GM18858 (cell line): ENCODE measurements around the gene TSGA10IP.
A peak's percentile ranks its signal among the peaks of the same experiment; 100 is the strongest.

Experiments
- ATAC-seq: cut with Tn5 transposase; IDR thresholded peaks from one replicate; pipeline ENCODE4 v1.9.1; 2021; ENCODE audit not compliant: unreplicated experiment

The TSGA10IP gene

DNA sequence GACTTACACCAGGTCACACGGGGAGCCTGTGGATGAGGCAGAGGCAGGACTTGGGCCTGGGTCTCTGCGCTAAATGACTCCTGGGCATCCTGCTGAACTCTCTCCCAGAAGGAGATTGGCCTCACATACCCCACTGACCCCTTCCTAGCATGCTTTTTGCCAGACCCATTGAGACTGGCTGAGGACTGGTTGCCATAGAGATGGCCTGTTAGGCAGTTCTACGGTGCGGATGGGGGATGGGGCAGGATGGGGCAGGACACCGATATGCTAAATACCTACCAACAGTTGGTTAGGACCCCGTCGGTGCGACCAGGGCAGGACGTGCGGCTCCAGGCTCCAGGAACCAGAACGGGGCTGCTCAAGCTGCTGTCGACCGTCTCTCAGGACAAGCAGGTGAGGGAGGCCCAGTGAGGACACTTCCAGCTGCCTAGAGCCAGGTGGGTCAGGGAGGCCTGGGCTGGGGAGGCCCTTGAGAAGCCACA, at the start of gene TSGA10IP:
TSGA10IP (plus strand) TSS at position 51 of the 482 bp plus-strand sequence; CDS start at position 247, 196 bp downstream.
- no peak for ATAC-seq

DNA sequence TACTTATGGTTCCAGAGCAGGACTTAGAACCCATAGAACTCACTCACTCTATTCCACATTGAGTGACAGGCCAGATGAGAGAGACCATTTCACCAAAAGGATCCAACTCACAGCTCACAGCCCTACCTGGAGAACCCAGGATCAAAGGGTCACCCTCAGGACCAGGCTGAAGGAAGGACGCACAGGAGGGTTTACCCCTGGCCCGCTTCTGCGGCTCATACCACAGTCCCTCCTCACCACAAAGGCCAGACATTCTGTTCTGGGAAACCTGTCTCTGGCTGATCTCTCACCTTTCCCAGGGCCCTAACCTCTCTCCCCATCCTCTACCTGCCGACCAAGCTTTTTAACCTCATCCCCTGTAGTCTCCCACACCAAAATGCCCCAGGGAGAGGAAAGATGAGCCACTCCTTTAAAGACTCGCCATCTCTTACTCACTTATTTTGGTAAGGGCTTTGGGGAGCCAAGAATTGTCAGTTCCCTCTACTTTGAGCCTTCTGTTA, 49.7 kb upstream of the TSGA10IP start:
- no peak for ATAC-seq

GRCh38 chr11:65896034-65896999, 49.0 kb upstream of the TSGA10IP start:
- no peak for ATAC-seq

GRCh38 chr11:65897020-65897471, 48.2 kb upstream of the TSGA10IP start:
- no peak for ATAC-seq

GRCh38 chr11:65898656-65899355, 46.5 kb upstream of the TSGA10IP start:
- no peak for ATAC-seq

DNA sequence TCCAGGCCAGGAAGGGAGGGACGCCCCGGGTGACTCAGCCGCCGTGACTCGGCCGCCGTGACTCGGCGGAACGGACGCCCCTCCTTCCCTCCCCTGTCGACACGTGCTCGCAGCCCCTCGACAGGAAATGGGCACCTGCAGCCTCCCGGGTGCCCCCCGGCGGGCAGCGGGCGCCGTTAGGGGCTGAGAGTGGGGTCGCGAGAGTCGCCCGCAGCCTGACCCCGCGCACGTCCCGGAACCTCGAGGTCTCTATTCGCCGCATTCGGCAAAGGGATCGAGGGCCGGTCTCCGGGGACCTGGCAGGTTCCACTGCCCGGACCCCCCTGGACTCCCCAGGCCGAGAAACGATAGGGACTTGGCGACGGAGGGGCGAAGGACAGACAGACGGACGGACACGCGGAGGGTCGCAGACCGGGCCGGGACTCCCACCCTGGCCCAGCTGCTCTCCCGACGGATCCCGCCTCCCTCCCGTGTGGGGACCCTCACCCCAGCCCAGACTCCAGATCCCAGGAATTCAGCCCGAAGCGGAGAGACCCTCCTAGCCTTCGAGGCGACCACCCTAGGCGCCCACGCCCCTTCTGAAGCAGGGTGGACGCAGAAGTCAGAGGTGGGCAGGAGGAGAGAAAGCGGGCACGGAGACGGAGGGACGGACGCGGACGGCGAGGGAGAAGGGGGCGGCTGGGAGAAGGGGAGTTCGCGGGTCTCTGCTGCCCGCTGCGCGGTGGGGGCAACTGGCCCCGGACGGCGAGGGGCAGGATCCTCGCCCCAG, 45.7 kb upstream of the TSGA10IP start:
- no peak for ATAC-seq

- ATAC-seq: peak; percentile 52
These were observed 45.0 kb upstream of the TSGA10IP start, which contains the start of gene FOSL1 for GRCh38 chr11:65900125-65900898. TSS of gene FOSL1 (minus strand) at chr11:65900388. CDS start at chr11:65900339, 49 bp downstream.

DNA sequence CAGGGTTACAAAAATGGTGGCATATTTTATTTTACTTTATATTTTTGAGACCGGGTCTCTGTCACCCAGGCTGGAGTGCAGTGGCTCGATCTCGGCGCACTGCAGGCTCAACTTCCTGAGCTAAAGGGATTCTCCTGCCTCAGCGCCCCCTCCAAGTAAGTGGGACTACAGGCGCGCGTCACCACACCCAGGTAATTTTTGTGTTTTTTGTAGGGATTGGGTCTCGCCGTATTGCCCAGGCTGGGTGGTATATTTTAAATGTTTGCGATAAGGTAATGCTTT, 44.4 kb upstream of the TSGA10IP start:
- no peak for ATAC-seq

DNA sequence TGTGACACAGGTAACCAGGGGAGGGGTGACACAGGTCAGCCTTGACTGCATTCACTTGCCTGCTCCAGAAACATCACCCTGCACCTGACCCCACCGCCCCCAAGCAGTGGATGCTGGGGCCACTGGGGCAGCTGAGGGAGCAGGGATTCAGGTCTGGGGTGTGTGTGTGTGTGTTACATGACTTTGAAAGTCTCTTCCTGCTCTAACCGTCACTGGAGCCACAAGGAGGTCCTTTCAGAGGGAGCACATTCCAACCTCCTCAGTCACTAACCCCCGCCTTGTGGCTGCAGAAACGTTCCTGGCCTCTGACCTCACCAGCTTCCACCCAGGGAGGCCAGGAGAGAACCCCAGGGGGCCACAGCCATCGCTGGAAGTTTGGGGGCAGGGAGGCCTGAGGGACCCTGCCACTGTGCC, 42.2 kb upstream of the TSGA10IP start:
- no peak for ATAC-seq

GRCh38 chr11:65903715-65904114, 41.6 kb upstream of the TSGA10IP start:
- no peak for ATAC-seq

DNA sequence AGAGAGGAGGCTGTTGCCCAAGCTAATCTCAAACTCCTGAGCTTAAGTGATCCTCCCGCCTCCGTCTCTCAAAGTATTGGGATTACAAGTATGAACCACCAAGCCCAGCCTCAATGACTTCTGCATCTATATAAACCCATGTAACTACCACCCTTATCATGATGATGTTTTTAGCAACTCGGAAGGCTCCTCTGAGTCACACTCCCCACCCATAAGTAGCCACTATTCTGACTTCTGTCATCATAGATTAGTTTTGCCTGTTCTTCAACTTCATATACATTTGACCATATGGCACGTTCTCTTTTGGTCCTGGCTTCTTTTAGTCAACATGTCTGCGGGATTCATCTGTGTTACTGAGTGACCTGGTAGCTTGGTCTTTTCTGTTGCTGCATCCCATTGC, 38.7 kb upstream of the TSGA10IP start:
- ATAC-seq: no peak

- no peak for ATAC-seq
These were observed 37.4 kb upstream of the TSGA10IP start for GRCh38 chr11:65907878-65908277.

- ATAC-seq: no peak
These were observed 33.4 kb upstream of the TSGA10IP start for GRCh38 chr11:65911682-65912568.

DNA sequence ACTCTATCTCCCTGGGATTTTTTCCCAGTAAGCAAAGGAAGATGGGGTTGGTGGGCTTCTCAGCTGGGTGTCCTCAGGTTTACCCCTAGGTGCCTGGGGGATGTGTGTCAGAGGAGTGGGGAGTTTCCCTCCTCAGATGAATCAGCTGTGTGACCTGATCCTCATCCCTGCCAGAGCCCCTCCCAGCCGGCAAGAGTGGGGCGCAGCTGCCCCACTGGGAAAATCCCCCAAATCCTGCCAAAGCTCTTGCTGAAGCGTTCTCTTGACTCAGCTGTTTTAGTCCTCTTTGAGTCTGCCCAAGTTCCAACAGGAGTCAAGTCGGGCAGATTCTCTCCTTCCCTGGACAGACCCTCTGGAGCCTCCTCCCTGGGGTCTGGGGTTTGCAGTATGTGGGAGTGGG, 32.4 kb upstream of the TSGA10IP start:
- ATAC-seq: no peak

DNA sequence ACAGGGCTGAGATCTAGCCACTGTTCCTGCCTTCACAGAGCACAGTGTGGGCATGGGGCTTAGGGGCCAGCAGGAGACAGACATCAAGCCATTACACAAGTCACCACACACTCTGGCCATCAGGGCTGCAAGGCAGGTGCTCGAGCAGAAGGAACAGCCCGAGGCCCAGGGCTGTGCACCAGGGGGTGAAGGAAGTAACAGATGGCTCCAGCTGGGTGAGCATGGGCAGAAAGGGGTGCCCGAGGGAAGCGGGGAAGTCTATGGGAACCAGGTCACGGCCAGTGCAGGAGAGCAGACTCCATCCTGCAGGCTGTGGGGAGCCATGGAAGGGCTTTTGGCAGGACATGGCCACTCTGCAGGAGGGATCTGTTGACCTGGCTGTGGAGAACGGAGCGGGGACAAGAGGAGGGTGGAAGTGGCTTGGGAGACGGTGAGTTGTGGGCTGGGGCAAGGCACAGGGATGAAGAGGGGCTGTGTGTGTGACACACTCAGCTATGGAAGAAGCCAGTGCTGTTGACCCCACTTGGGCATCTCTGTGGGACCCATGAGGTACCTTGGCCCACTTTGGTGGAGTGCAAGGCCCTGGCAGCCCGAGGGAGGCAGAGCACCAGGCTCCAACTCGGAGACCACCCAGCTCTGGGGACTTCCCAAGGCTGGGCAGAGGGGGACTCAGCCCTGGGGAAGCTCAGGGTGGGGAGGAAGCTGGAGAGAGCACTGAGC, 30.0 kb upstream of the TSGA10IP start:
- ATAC-seq: no peak

- ATAC-seq: no peak
These were observed 29.4 kb upstream of the TSGA10IP start for GRCh38 chr11:65915821-65916251.

DNA sequence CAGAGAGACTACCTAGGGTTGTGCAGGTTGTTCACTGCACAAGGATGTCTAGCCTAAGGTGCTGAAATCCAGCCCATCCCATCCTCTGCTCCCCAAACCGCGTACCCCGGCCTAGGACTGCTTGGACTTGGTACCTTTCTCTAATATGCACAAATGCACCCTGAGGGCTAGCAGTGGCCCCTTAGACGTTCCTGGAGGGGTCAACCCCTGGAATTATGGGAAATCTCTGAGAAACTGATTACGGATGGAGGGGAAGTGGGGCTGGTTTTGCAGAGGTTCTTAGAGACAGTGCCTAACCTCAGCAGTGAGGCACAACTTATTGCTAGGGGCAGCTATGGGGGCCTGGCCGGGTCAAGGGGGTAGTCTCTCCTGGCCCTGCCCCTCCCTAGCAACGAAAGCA, 28.9 kb upstream of the TSGA10IP start:
- ATAC-seq: no peak

DNA sequence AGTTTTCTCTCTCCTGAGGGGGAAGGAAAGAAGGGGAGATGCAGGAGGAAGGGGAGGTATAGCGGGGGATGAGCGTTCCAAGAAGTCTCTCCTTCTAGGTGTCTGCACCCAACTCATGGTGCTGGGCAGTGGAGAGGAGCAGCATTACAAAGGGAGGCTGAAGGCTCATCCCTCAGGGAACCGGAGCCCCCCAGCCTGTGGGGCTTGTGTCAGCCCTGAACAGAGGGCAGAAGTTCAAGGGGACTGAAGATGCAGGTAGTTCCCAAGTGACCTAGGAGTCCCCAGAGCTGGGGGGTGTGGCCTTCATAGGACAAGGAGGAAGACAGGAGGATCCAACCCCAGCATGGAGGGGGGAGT, 28.2 kb upstream of the TSGA10IP start:
- no peak for ATAC-seq
